HG03039 (cell line): ENCODE data around the gene GYPC.

Source experiments
- ATAC-seq: cut with Tn5 transposase; IDR thresholded peaks from one replicate; pipeline ENCODE4 v1.9.1; 2021; ENCODE audit warnings: mild to moderate bottlenecking, moderate library complexity; ENCODE audit not compliant: unreplicated experiment

Gene GYPC

GRCh38 chr2:126649101-126649500, 6.9 kb upstream of the GYPC start:
- ATAC-seq, result no peak

GRCh38 chr2:126650994-126651393, 5.0 kb upstream of the GYPC start:
- ATAC-seq, result no peak

GRCh38 chr2:126652323-126652891, 3.6 kb upstream of the GYPC start:
- ATAC-seq, result no peak

GRCh38 chr2:126653109-126653508, 2.8 kb upstream of the GYPC start:
- ATAC-seq, result no peak

GRCh38 chr2:126653761-126654160, 2.2 kb upstream of the GYPC start:
- no peak for ATAC-seq

- no peak for ATAC-seq
Observed at GRCh38 chr2:126655051-126655450, 907 bp upstream of the GYPC start.

- ATAC-seq, result peak; percentile 18
Observed at GRCh38 chr2:126656431-126657147, 631 bp downstream of the GYPC start.

- no peak for ATAC-seq
Observed at GRCh38 chr2:126657148-126657635, 1.2 kb downstream of the GYPC start.

GRCh38 chr2:126657636-126658318, 1.8 kb downstream of the GYPC start:
- ATAC-seq, result peak; percentile 52

- no peak for ATAC-seq
Observed at GRCh38 chr2:126658319-126658904, 2.5 kb downstream of the GYPC start.

- ATAC-seq, result peak; percentile 33
Observed at GRCh38 chr2:126658905-126659561, 3.1 kb downstream of the GYPC start.

- no peak for ATAC-seq
Observed at GRCh38 chr2:126659562-126660467, 3.9 kb downstream of the GYPC start.

GRCh38 chr2:126660971-126661370, 5.0 kb downstream of the GYPC start:
- no peak for ATAC-seq

- ATAC-seq, result no peak
Observed at GRCh38 chr2:126661702-126662500, 5.9 kb downstream of the GYPC start.

- no peak for ATAC-seq
Observed at GRCh38 chr2:126662621-126663020, 6.7 kb downstream of the GYPC start.

- no peak for ATAC-seq
Observed at GRCh38 chr2:126663184-126663963, 7.4 kb downstream of the GYPC start.

- ATAC-seq, result peak; percentile 49
Observed at GRCh38 chr2:126664234-126664633, 8.3 kb downstream of the GYPC start.

- peak; percentile 23 for ATAC-seq
Observed at GRCh38 chr2:126664639-126665038, 8.7 kb downstream of the GYPC start.
